Peyer's patch (tissue), 4 donors: ENCODE data around the gene NSUN7. TPM values are rescaled to one million over a fixed set of nuclear protein-coding genes. Genes with fewer than 3 reads are reported as not detected.
"Not testable (repeated sequence)": the region's sequence is repeated elsewhere in the genome, so short reads cannot be mapped to it uniquely, and the experiment has no call there.

Experiments used
- DNase-seq, 3 donors: peaks; one replicate each; pipeline ENCODE4 v3.0.0-alpha.2; 2017 to 2019
- H3K27ac ChIP-seq, 4 donors: fragments of 200-600 bp; sonication (generic); one replicate each; pipeline ENCODE4 v1.5.1; 2016 to 2019
- H3K27me3 ChIP-seq, 2 donors: fragments of 200-600 bp; sonication (generic); one replicate each; pipeline ENCODE4 v1.5.1; 2019
- H3K36me3 ChIP-seq, 3 donors: fragments of 200-600 bp; sonication (generic); one replicate each; pipeline ENCODE4 v1.5.1; 2016 to 2019
- H3K4me1 ChIP-seq, 4 donors: fragments of 200-600 bp; sonication (generic); one replicate each; pipeline ENCODE4 v1.5.1; 2016 to 2019
- H3K4me3 ChIP-seq, 4 donors: fragments of 200-600 bp; sonication (generic); 1 replicate in 3 of 4; 2 replicates in 1 of 4; pipeline ENCODE4 v1.5.1; 2016 to 2019; ENCODE audit warnings: mild to moderate bottlenecking in 1 of 4
- H3K9me3 ChIP-seq, 4 donors: fragments of 200-600 bp; sonication (generic); one replicate each; pipeline ENCODE4 v1.5.1; 2016 to 2019; ENCODE audit warnings: mild to moderate bottlenecking in 1 of 4
- POLR2A ChIP-seq, 2 donors: fragments of 450-650 bp; IDR thresholded peaks; one replicate each; pipeline ENCODE4 v1.5.1; 2017; ENCODE audit warnings: antibody characterized with exemption in 2 of 2, mild to moderate bottlenecking in 2 of 2, moderate library complexity in 2 of 2
- total RNA-seq, 4 donors: library from RNA; depleted of rRNA; stranded (reverse); fragments of >200 nt; gene quantifications; one replicate each; pipeline ENCODE4 v1.1.0, GENCODE V29; 2016
- TF ChIP-seq, protein P1 (sequence below), 6 experiments: fragments of 450-650 bp in 4 of 6; fragments of 200-600 bp in 2 of 6; sonication (generic) in 1 of 6; IDR thresholded peaks; one replicate each; pipeline ENCODE4 v1.5.1; 2017 to 2019; ENCODE audit warnings: antibody characterized with exemption in 6 of 6, mild to moderate bottlenecking in 3 of 6, moderate library complexity in 1 of 6

The NSUN7 gene
- total RNA-seq, 4 donors from 2014 or later, result 4.9 to 10.7 (median 9.7) TPM

DNA sequence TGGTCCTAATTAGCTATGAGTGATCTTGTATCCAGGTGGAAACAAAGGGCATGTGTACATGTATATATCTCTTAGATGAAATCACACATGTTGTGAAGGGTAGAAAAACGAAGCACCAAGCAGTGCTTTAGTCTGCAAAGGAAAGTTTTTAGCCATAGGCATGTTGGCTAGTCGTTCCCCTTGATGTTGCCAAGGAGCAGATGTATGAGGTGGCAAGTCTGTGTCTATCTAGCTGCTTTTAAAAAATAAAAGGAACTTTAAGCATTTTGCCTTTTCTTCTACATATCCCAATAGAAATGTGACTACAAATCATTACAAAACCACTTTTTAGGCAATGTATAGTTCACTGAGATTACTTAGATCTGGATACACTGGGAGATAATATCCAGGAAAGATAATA, 63.1 kb downstream of the NSUN7 start:
- H3K27ac ChIP-seq, result peak overlapping the region in 1 of 4 donors; percentile 32
- H3K4me3 ChIP-seq, result no peak overlapping the region
- H3K9me3 ChIP-seq, result no peaks in the 10 kb centered on the region
- TF ChIP-seq, protein P1, sequence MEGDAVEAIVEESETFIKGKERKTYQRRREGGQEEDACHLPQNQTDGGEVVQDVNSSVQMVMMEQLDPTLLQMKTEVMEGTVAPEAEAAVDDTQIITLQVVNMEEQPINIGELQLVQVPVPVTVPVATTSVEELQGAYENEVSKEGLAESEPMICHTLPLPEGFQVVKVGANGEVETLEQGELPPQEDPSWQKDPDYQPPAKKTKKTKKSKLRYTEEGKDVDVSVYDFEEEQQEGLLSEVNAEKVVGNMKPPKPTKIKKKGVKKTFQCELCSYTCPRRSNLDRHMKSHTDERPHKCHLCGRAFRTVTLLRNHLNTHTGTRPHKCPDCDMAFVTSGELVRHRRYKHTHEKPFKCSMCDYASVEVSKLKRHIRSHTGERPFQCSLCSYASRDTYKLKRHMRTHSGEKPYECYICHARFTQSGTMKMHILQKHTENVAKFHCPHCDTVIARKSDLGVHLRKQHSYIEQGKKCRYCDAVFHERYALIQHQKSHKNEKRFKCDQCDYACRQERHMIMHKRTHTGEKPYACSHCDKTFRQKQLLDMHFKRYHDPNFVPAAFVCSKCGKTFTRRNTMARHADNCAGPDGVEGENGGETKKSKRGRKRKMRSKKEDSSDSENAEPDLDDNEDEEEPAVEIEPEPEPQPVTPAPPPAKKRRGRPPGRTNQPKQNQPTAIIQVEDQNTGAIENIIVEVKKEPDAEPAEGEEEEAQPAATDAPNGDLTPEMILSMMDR (IDR thresholded peaks at IDR 0.05), result no peak
- no peak for TF ChIP-seq POLR2A (IDR thresholded peaks at IDR 0.05)
- peaks cover 0 to 21% (median 0%) of the 10 kb centered on the region in 3 donors for H3K36me3 ChIP-seq
- H3K4me1 ChIP-seq, result no peaks in the 10 kb centered on the region
- H3K27me3 ChIP-seq, result no peaks in the 10 kb centered on the region
- no peak for DNase-seq

DNA sequence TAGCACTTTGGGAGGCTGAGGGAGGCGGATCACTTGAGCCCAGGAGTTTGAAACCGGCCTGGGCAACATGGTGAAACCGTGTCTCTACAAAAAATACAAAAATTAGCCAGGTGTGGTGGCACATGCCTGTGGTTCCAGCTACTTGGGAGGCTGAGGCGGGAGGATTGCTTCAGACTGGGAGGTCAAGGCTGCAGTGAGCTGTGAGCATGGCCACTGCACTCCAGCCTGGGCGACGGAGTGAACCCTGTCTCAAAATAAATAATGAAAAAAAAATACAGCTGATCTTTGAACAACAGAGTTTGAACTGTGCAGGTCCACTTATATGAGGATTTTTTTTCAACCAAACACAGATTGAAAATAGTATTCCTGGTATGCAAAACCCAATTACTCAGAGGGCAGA, 67.4 kb downstream of the NSUN7 start:
- H3K4me1 ChIP-seq, H3K9me3 ChIP-seq, DNase-seq, H3K27me3 ChIP-seq, H3K27ac ChIP-seq, H3K4me3 ChIP-seq: not testable (repeated sequence)
- peaks cover 0 to 29% (median 0%) of the 10 kb centered on the region in 3 donors for H3K36me3 ChIP-seq

DNA sequence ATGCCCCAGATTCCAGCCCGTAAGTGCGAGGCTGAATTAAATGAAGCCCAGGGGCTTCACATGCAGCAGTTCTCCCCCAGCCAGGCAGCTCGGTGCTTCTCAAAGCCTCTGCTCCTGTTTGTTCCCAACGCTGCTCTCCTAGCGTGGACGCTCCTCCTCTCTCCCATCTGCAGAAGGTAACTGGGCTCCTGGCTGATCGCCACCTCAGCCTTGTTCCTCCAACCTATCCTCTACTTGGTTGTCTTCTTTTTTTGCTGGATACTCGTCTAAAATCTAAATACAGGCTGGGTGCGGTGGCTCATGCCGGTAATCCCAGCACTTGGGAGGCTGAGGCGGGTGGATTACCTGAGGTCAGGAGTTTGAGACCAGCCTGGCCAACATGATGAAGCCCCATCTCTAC, 70.3 kb downstream of the NSUN7 start:
- Histone ChIP-seq H3K27ac (no peak overlapping the region), H3K36me3 (peaks cover 0 to 27% (median 0%) of the 10 kb centered on the region in 3 donors), H3K9me3 (no peaks in the 10 kb centered on the region), H3K27me3 (no peaks in the 10 kb centered on the region), H3K4me3 (no peak overlapping the region), H3K4me1 (no peaks in the 10 kb centered on the region)
- DNase-seq, result no peak
- no peak for TF ChIP-seq POLR2A (IDR thresholded peaks at IDR 0.05)
- TF ChIP-seq, protein P1 (IDR thresholded peaks at IDR 0.05), result no peak

DNA sequence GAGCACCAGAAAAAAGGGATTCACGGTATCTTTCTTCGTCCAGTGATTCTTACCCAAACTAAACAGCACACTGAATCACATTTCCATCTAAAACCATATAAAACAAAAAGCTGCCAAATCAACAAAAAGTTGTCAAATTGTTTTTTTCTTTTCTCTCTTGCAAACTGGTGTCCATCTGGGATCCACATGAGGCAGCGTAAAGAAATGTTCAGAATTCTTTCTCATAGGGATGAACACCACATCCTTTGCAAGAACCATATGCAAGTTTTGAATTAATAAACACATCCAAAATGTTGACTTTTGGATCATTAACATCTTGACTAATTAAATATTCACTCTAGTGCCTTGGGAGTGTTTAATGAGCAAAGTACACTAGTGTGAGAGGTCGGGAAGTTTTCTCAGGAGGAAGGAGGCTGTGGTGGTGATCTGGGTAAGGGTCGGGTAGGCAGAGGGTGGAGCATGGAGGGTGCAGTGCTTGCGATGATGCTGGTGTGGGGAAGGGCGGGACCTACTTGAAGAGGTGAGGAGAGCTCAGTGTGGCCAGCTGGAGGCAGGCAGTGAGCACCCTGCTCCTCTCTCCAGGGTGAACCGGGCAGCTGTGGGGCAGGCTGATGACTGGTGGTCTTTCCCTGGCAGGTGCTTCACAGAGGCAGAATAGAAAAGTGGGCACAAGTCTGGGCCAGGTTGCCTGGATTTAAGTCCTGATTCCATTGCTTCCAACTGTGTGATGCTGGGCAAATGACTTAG, 72.8 kb downstream of the NSUN7 start:
- TF ChIP-seq POLR2A (IDR thresholded peaks at IDR 0.05), result no peak
- TF ChIP-seq, protein P1 (IDR thresholded peaks at IDR 0.05), result no peak
- no peaks in the 10 kb centered on the region for H3K9me3 ChIP-seq
- no peak for DNase-seq
- H3K27me3 ChIP-seq, result no peaks in the 10 kb centered on the region
- no peak overlapping the region for H3K27ac ChIP-seq
- H3K4me3 ChIP-seq, result no peak overlapping the region
- peaks cover 0 to 23% (median 0%) of the 10 kb centered on the region in 3 donors for H3K36me3 ChIP-seq
- H3K4me1 ChIP-seq, result no peaks in the 10 kb centered on the region

DNA sequence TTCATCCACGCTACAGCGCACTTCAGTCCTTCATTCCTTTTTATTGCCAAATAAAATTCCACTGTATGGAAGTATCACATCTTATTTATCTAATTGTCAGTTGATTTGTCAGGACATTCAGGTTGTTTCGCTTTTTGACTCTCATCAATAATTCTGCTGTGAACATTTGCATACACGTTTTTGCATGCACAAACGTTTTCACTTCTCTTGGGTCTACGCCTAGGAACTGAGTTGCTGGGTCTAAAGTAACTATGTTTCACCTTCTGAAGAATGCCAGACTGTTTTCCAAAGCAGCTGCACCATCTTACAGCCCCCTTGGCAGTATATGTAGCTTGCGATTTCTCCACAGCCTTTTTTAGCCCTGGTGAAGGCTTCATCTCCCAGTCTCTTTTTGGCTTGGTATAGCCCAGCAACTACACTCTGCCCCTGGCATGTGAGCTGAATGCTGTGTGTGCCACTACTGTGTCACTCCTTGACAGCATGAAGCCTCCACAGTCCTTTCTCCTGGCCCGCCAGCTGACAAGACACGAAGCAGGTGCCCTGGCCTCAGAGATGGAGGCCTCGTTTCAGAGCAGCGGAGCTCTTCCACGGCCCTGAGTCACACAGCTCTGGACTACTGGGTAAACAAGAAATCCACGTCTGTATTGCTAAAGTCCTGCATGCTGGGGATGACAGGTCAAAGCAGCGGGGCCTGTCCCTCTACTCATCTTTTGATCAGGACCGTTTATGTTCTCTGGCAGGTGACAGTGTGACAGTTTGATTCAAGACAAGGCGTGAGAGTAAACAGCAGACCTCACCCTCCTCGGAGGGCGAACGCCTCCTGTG, 75.5 kb downstream of the NSUN7 start:
- no peak overlapping the region for H3K4me3 ChIP-seq
- no peak for DNase-seq
- TF ChIP-seq, protein P1 (IDR thresholded peaks at IDR 0.05), result no peak
- no peak for TF ChIP-seq POLR2A (IDR thresholded peaks at IDR 0.05)
- no peaks in the 10 kb centered on the region for H3K4me1 ChIP-seq
- peaks cover 0 to 28% (median 0%) of the 10 kb centered on the region in 3 donors for H3K36me3 ChIP-seq
- no peaks in the 10 kb centered on the region for H3K27me3 ChIP-seq
- H3K9me3 ChIP-seq, result no peaks in the 10 kb centered on the region
- H3K27ac ChIP-seq, result no peak overlapping the region

DNA sequence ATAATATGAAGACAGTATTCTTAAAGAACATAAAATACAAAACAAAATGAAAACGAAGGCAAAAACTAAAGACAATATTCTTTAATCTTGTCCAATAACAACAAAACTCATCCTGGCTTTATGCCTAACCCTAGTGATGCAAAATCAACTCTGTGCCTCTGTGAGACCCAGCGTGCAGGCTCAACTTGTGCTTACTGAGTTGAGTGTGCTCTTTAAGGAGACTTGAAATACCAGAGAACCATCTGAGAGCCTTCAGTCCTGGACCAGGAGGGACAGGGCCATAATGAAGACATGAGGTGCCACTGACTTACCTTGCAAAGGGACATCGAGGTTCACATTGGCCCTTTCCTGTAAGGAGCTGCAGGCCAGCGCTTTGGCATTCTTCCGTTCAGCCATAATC, 77.1 kb downstream of the NSUN7 start:
- no peaks in the 10 kb centered on the region for H3K9me3 ChIP-seq
- no peaks in the 10 kb centered on the region for H3K27me3 ChIP-seq
- no peak overlapping the region for H3K27ac ChIP-seq
- no peaks in the 10 kb centered on the region for H3K4me1 ChIP-seq
- TF ChIP-seq, protein P1 (IDR thresholded peaks at IDR 0.05), result no peak
- no peak for TF ChIP-seq POLR2A (IDR thresholded peaks at IDR 0.05)
- DNase-seq, result no peak
- H3K4me3 ChIP-seq, result no peak overlapping the region
- H3K36me3 ChIP-seq, result peaks cover 0 to 24% (median 0%) of the 10 kb centered on the region in 3 donors
